Measurements from ENCODE around the gene CDC42. TPM values are rescaled to one million over a fixed set of nuclear protein-coding genes. Genes with fewer than 3 reads are reported as not detected.

Gene CDC42
- total and polyA plus RNA-seq, 9 of the 15 experiments (the other 6 are each of a cell fraction or from before 2014, with no cell fraction given): 186 to 398 (median 325) TPM

GRCh38 chr1:22053017-22053860, 730 bp downstream of the CDC42 start (continued):
- TF ChIP-seq HNRNPLL (IDR thresholded peaks at IDR 0.05; ENCODE audit: low read depth, low read length, poor library complexity, severe bottlenecking) (no peak), PPARD (CRISPR knock-in tag; IDR thresholded peaks at IDR 0.05) (no peak), ZNF695 (CRISPR knock-in tag; IDR thresholded peaks at IDR 0.05) (no peak), MTA2 (IDR thresholded peaks at IDR 0.05; ENCODE audit: low read depth) (no peak), CBX2 (IDR thresholded peaks at IDR 0.05; ENCODE audit: insufficient read depth, low read length, poor library complexity, severe bottlenecking) (no peak), BDP1 (IDR thresholded peaks at IDR 0.05; ENCODE audit: insufficient read depth, insufficient read length) (no peak), ZHX1 (conservative IDR thresholded peaks at IDR 0.05; ENCODE audit: low read length) (no peak), BRD9 (IDR thresholded peaks at IDR 0.05; ENCODE audit: low read depth, partially characterized antibody) (no peak), ZNF780A (CRISPR knock-in tag; IDR thresholded peaks at IDR 0.05) (no peak), ZNF766 (CRISPR knock-in tag; conservative IDR thresholded peaks at IDR 0.05) (peak; percentile 80), ILF3 (IDR thresholded peaks at IDR 0.05; ENCODE audit: borderline replicate concordance) (0 out of 2 replicates have a peak, but pooled peaks have one; percentile 70), ZZZ3 (IDR thresholded peaks at IDR 0.05) (no peak), EGR1 (conservative IDR thresholded peaks at IDR 0.05) (no peak), ZNF239 (CRISPR knock-in tag; IDR thresholded peaks at IDR 0.05) (no peak), TAF7 (tag; IDR thresholded peaks at IDR 0.05) (no peak), NCOA1 (IDR thresholded peaks at IDR 0.05; ENCODE audit: low read depth) (no peak), ATF4 (CRISPR knock-in tag; IDR thresholded peaks at IDR 0.05) (0 out of 2 replicates have a peak, but pooled peaks have one; percentile 5), CEBPB (tag; IDR thresholded peaks at IDR 0.05) (peak; percentile 94), MTF1 (CRISPR knock-in tag; IDR thresholded peaks at IDR 0.05; ENCODE audit: borderline replicate concordance) (no peak), ZNF175 (CRISPR knock-in tag; IDR thresholded peaks at IDR 0.05; ENCODE audit: low read depth) (no peak), CHD2 (IDR thresholded peaks at IDR 0.05; ENCODE audit: low read depth, low read length) (peak; percentile 14; the same call in 1 of the 2 replicates)
- TF ChIP-seq, protein P1, sequence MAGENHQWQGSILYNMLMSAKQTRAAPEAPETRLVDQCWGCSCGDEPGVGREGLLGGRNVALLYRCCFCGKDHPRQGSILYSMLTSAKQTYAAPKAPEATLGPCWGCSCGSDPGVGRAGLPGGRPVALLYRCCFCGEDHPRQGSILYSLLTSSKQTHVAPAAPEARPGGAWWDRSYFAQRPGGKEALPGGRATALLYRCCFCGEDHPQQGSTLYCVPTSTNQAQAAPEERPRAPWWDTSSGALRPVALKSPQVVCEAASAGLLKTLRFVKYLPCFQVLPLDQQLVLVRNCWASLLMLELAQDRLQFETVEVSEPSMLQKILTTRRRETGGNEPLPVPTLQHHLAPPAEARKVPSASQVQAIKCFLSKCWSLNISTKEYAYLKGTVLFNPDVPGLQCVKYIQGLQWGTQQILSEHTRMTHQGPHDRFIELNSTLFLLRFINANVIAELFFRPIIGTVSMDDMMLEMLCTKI (IDR thresholded peaks at IDR 0.05; ENCODE audit: partially characterized antibody): no peak
- TF ChIP-seq, protein P2, sequence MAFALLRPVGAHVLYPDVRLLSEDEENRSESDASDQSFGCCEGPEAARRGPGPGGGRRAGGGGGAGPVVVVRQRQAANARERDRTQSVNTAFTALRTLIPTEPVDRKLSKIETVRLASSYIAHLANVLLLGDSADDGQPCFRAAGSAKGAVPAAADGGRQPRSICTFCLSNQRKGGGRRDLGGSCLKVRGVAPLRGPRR (CRISPR knock-in tag; IDR thresholded peaks at IDR 0.05): no peak
- TF ChIP-seq, protein P3, sequence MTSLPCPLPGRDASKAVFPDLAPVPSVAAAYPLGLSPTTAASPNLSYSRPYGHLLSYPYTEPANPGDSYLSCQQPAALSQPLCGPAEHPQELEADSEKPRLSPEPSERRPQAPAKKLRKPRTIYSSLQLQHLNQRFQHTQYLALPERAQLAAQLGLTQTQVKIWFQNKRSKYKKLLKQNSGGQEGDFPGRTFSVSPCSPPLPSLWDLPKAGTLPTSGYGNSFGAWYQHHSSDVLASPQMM (CRISPR knock-in tag; IDR thresholded peaks at IDR 0.05): no peak
